H9 (cell line): ENCODE results near the gene MEGF9. TPM values are rescaled to one million over a fixed set of nuclear protein-coding genes. Genes with fewer than 3 reads are reported as not detected.
A peak's percentile ranks its signal among the peaks of the same experiment; 100 is the strongest.

ENCODE experiments used
- DNase-seq: peaks from one replicate; pipeline ENCODE4 v3.0.0-alpha.2; 2017
- H2AFZ ChIP-seq: one replicate; pipeline ENCODE4 v1.6.1; 2013; ENCODE audit warnings: mild to moderate bottlenecking, low read length, control low read depth, moderate library complexity
- H2AK5ac ChIP-seq: 2 replicates; pipeline ENCODE4 v1.6.1; 2013; ENCODE audit warnings: low read length, control low read depth, mixed read lengths; ENCODE audit not compliant: insufficient read length
- H2BK120ac ChIP-seq: one replicate; pipeline ENCODE4 v1.6.1; 2013; ENCODE audit warnings: low read depth, mild to moderate bottlenecking, low read length, control low read depth, inconsistent platforms; ENCODE audit not compliant: poor library complexity, severe bottlenecking
- H2BK12ac ChIP-seq: 2 replicates; pipeline ENCODE4 v1.6.1; 2013; ENCODE audit warnings: low read length, control low read depth, mixed read lengths, low read depth; ENCODE audit not compliant: insufficient read length
- H2BK15ac ChIP-seq: 2 replicates; pipeline ENCODE4 v1.6.1; 2013; ENCODE audit warnings: low read depth, low read length, control low read depth
- H2BK20ac ChIP-seq: one replicate; pipeline ENCODE4 v1.6.1; 2013; ENCODE audit warnings: low read depth, mild to moderate bottlenecking, low read length, control low read depth, inconsistent platforms; ENCODE audit not compliant: poor library complexity, severe bottlenecking
- H2BK5ac ChIP-seq: 2 replicates; pipeline ENCODE4 v1.6.1; 2013; ENCODE audit warnings: low read length, control low read depth, mixed read lengths; ENCODE audit not compliant: insufficient read length
- H3K14ac ChIP-seq: 2 replicates; pipeline ENCODE4 v1.6.1; 2013; ENCODE audit warnings: low read length, control low read depth; ENCODE audit not compliant: insufficient read depth
- H3K18ac ChIP-seq: 2 replicates; pipeline ENCODE4 v1.6.1; 2013; ENCODE audit warnings: low read depth, mild to moderate bottlenecking, mixed read lengths, low read length, control low read depth; ENCODE audit not compliant: insufficient read length
- H3K23ac ChIP-seq: 2 replicates; pipeline ENCODE4 v1.6.1; 2013; ENCODE audit warnings: low read length, control low read depth, mixed read lengths, low read depth; ENCODE audit not compliant: insufficient read length
- H3K23me2 ChIP-seq: 2 replicates; pipeline ENCODE4 v1.6.1; 2013; ENCODE audit warnings: low read depth, mild to moderate bottlenecking, mixed read lengths, low read length, control low read depth; ENCODE audit not compliant: insufficient read length, poor library complexity, severe bottlenecking
- H3K27ac ChIP-seq: 2 replicates; pipeline ENCODE4 v1.5.1; 2013; ENCODE audit warnings: low read length, control low read depth, mixed read lengths, low read depth; ENCODE audit not compliant: insufficient read length
- H3K27me3 ChIP-seq: 2 replicates; pipeline ENCODE4 v1.6.1; 2013; ENCODE audit warnings: low read length, control low read depth, inconsistent platforms; ENCODE audit not compliant: insufficient read depth
- H3K4ac ChIP-seq: 2 replicates; pipeline ENCODE4 v1.6.1; 2013; ENCODE audit warnings: low read depth, mild to moderate bottlenecking, control low read depth, inconsistent platforms, low read length, moderate library complexity
- H3K4me1 ChIP-seq: 2 replicates; pipeline ENCODE4 v1.6.1; 2013; ENCODE audit warnings: low read length, control low read depth, inconsistent platforms; ENCODE audit not compliant: insufficient read depth
- H3K4me2 ChIP-seq: 2 replicates; pipeline ENCODE4 v1.6.1; 2013; ENCODE audit warnings: low read length, control low read depth, mixed read lengths; ENCODE audit not compliant: insufficient read length, insufficient read depth
- H3K56ac ChIP-seq: 2 replicates; pipeline ENCODE4 v1.6.1; 2013; ENCODE audit warnings: low read depth, mild to moderate bottlenecking, mixed read lengths, low read length, control low read depth; ENCODE audit not compliant: insufficient read length
- H3K79me1 ChIP-seq: 2 replicates; pipeline ENCODE4 v1.6.1; 2013; ENCODE audit warnings: low read depth, mild to moderate bottlenecking, moderate library complexity, low read length, control low read depth, inconsistent platforms; ENCODE audit not compliant: insufficient read depth, poor library complexity, severe bottlenecking
- H3K79me2 ChIP-seq: 2 replicates; pipeline ENCODE4 v1.6.1; 2013; ENCODE audit warnings: low read length, control low read depth, inconsistent platforms; ENCODE audit not compliant: insufficient read depth
- H3K9ac ChIP-seq: 2 replicates; pipeline ENCODE4 v1.6.1; 2013; ENCODE audit warnings: low read length, control low read depth, mixed read lengths; ENCODE audit not compliant: insufficient read length; ENCODE audit errors: extremely low read depth
- H3K9me3 ChIP-seq: one replicate; pipeline ENCODE4 v1.6.1; 2013; ENCODE audit warnings: low read depth, low read length, inconsistent platforms; ENCODE audit not compliant: control insufficient read depth
- H3T11ph ChIP-seq: one replicate; pipeline ENCODE4 v1.6.1; 2013; ENCODE audit warnings: mild to moderate bottlenecking, low read length, control low read depth, inconsistent platforms
- H4K20me1 ChIP-seq: one replicate; pipeline ENCODE4 v1.6.1; 2013; ENCODE audit not compliant: control insufficient read depth, insufficient read length, insufficient read depth
- H4K5ac ChIP-seq: 2 replicates; pipeline ENCODE4 v1.6.1; 2013; ENCODE audit warnings: low read depth, mild to moderate bottlenecking, mixed read lengths, low read length, control low read depth; ENCODE audit not compliant: insufficient read length
- H4K8ac ChIP-seq: replicated peaks from 2 replicates; pipeline ENCODE4 v1.6.1; 2013; ENCODE audit warnings: low read length, control low read depth, mixed read lengths, low read depth; ENCODE audit not compliant: insufficient read length
- H4K91ac ChIP-seq: 2 replicates; pipeline ENCODE4 v1.6.1; 2013; ENCODE audit warnings: low read depth, mild to moderate bottlenecking, moderate library complexity, mixed read lengths, low read length, control low read depth; ENCODE audit not compliant: insufficient read length
- H3K27ac Mint-ChIP-seq, 3 experiments: 2 replicates in 2 of 3; 3 replicates in 1 of 3; pipeline ENCODE4 v1.8.0; 2020 to 2021; ENCODE audit warnings: mixed read lengths in 3 of 3, mild to moderate bottlenecking in 1 of 3, moderate library complexity in 1 of 3
- H3K27me3 Mint-ChIP-seq: 2 replicates; pipeline ENCODE4 v1.8.0; 2021; ENCODE audit warnings: low read depth, mild to moderate bottlenecking, moderate library complexity, mixed read lengths
- H3K36me3 Mint-ChIP-seq, 3 experiments: 2 replicates in 2 of 3; 3 replicates in 1 of 3; pipeline ENCODE4 v1.8.0; 2020 to 2021; ENCODE audit warnings: low read depth in 3 of 3, mixed read lengths in 3 of 3; ENCODE audit not compliant: insufficient read depth in 1 of 3
- H3K4me1 Mint-ChIP-seq, 2 experiments: 2 replicates each; pipeline ENCODE4 v1.8.0; 2020; ENCODE audit warnings: mixed read lengths in 2 of 2
- H3K4me3 Mint-ChIP-seq, 2 experiments: 2 replicates in 1 of 2; 3 replicates in 1 of 2; pipeline ENCODE4 v1.8.0; 2020 to 2021; ENCODE audit warnings: mild to moderate bottlenecking in 2 of 2, mixed read lengths in 2 of 2, moderate library complexity in 1 of 2
- H3K9me3 Mint-ChIP-seq, 2 experiments: 2 replicates in 1 of 2; 3 replicates in 1 of 2; pipeline ENCODE4 v1.8.0; 2020; ENCODE audit warnings: mild to moderate bottlenecking in 2 of 2, mixed read lengths in 2 of 2, moderate library complexity in 1 of 2
- CTCF ChIP-seq: fragments of 200-600 bp; sonication (generic); conservative IDR thresholded peaks from 3 replicates; pipeline ENCODE4 v1.8.0; 2021; ENCODE audit warnings: antibody characterized with exemption, mild to moderate bottlenecking
- WGBS: extraction: QIAGEN DNeasy Blood & Tissue Kit; methylation state at CpG from one replicate; pipeline ENCODE4 v1.1.7; 2013; ENCODE audit warnings: missing lambda C conversion rate, low lambda C conversion rate, mixed read lengths; ENCODE audit not compliant: insufficient read length; ENCODE audit errors: extremely low coverage; 5-methylcytosine and 5-hydroxymethylcytosine counted together
- total RNA-seq: library from RNA; stranded (reverse); gene quantifications from 2 replicates; pipeline ENCODE4 v1.2.1, GENCODE V29; 2021

The MEGF9 gene
- total RNA-seq, 1 experiment from 2014 or later: 0.94 TPM

GRCh38 chr9:120579139-120580050 is 134.9 kb downstream of the MEGF9 start:
- Histone ChIP-seq H4K8ac (no peak overlapping the region), H3K23ac (no peak overlapping the region), H2BK20ac (no peak overlapping the region), H3K27me3 (no peaks in the 10 kb centered on the region), H3K79me1 (peaks cover 8% of the 10 kb centered on the region), H3K9ac (peak overlapping the region; percentile 51), H2BK15ac (no peak overlapping the region), H3K14ac (peak overlapping the region; percentile 18; the same call in 1 of the 2 replicates), H3K4me2 (peak overlapping the region; percentile 71), H2AK5ac (no peak overlapping the region), H2BK12ac (no peak overlapping the region), H3K56ac (no peak overlapping the region), H2BK120ac (no peak overlapping the region), H4K5ac (no peak overlapping the region), H3K79me2 (peaks cover 29% of the 10 kb centered on the region; the same call in 1 of the 2 replicates), H3K23me2 (no peaks in the 10 kb centered on the region), H3K18ac (peak overlapping the region; percentile 8), H4K20me1 (no peaks in the 10 kb centered on the region), H2BK5ac (no peak overlapping the region), H2AFZ (no peak overlapping the region), H4K91ac (no peak overlapping the region), H3K27ac (no peak overlapping the region), H3K4ac (no peak overlapping the region), H3K4me1 (peaks cover 4% of the 10 kb centered on the region), H3T11ph (no peak overlapping the region), H3K9me3 (no peaks in the 10 kb centered on the region)
- DNase-seq: no peak
- H3K27me3 Mint-ChIP-seq: peaks cover 5% of the 10 kb centered on the region
- peak overlapping the region; percentile 95 to 99 (median 98) for H3K27ac Mint-ChIP-seq
- no peaks in the 10 kb centered on the region for H3K9me3 Mint-ChIP-seq
- no CpG with 5 or more reads among the region's 31 CpGs for WGBS
- peaks cover 9 to 11% of the 10 kb centered on the region in 2 experiments for H3K4me1 Mint-ChIP-seq
- H3K36me3 Mint-ChIP-seq: peaks cover 4 to 8% (median 8%) of the 10 kb centered on the region in 3 experiments; a peak in 6 of 7 replicates
- TF ChIP-seq CTCF: no peak
- peak overlapping the region; percentile 99 for H3K4me3 Mint-ChIP-seq
